HepG2 (cell line): ENCODE data around the gene F7. TPM values are rescaled to one million over a fixed set of nuclear protein-coding genes. Genes with fewer than 3 reads are reported as not detected.

Source experiments
- EP300 ChIP-seq, 3 experiments: sonication (generic) in 1 of 3; formaldehyde crosslinking in 1 of 3; IDR thresholded peaks; 2 replicates each; pipeline versions ENCODE4 v1.5.1 to v1.6.1; 2011 to 2020; ENCODE audit warnings: low read depth in 2 of 3, low read length in 2 of 3, borderline replicate concordance in 1 of 3, improper control_type of control experiment in 1 of 3, mild to moderate bottlenecking in 1 of 3, missing genetic modification reagents in 1 of 3, moderate library complexity in 1 of 3
- GFI1 ChIP-seq: sonication (generic); formaldehyde crosslinking; IDR thresholded peaks from 2 replicates; pipeline ENCODE4 v1.5.0; 2020; ENCODE audit warnings: missing genetic modification reagents, mild to moderate bottlenecking, borderline replicate concordance
- IKZF5 ChIP-seq: IDR thresholded peaks from 2 replicates; pipeline ENCODE4 v1.6.1; 2018; ENCODE audit warnings: missing genetic modification reagents, mild to moderate bottlenecking, missing compliant biosample characterization
- MTERF4 ChIP-seq: sonication (generic); formaldehyde crosslinking; IDR thresholded peaks from 2 replicates; pipeline ENCODE4 v1.8.0; 2023; ENCODE audit warnings: mild to moderate bottlenecking, missing genetic modification reagents
- MXI1 ChIP-seq: IDR thresholded peaks from 3 replicates; pipeline ENCODE4 v1.6.1; 2012; ENCODE audit warnings: low read depth, low read length, inconsistent platforms, borderline replicate concordance
- POGK ChIP-seq: sonication (generic); formaldehyde crosslinking; conservative IDR thresholded peaks from 2 replicates; pipeline ENCODE4 v1.8.0; 2022; ENCODE audit warnings: mild to moderate bottlenecking, moderate library complexity, missing genetic modification reagents
- RERE ChIP-seq: IDR thresholded peaks from 2 replicates; pipeline ENCODE4 v1.6.1; 2016; ENCODE audit warnings: low read depth, missing genetic modification reagents, missing compliant biosample characterization
- ZC3H13 ChIP-seq: sonication (generic); formaldehyde crosslinking; IDR thresholded peaks from 2 replicates; pipeline ENCODE4 v1.8.1; 2023; ENCODE audit warnings: mild to moderate bottlenecking, missing genetic modification reagents, moderate library complexity
- ZNF609 ChIP-seq: sonication (generic); formaldehyde crosslinking; IDR thresholded peaks from 2 replicates; pipeline ENCODE4 v1.4.0; 2020; ENCODE audit warnings: mild to moderate bottlenecking, missing genetic modification reagents, borderline replicate concordance
- ZNF629 ChIP-seq: sonication (generic); formaldehyde crosslinking; conservative IDR thresholded peaks from 2 replicates; pipeline ENCODE4 v1.5.0; 2020; ENCODE audit warnings: missing genetic modification reagents
- ZNF775 ChIP-seq: sonication (generic); formaldehyde crosslinking; IDR thresholded peaks from 2 replicates; pipeline ENCODE4 v1.4.0; 2020; ENCODE audit warnings: missing genetic modification reagents, mild to moderate bottlenecking, moderate library complexity, borderline replicate concordance
- polyA plus RNA-seq, 8 experiments: library from polyadenylated mRNA; depleted of rRNA in 3 of 8; stranded (reverse) in 7 of 8; unstranded in 1 of 8; fragments of >200 nt; fragmentation: Illumina TruSeq in 4 of 8; extraction: Trizol in 4 of 8; gene quantifications; 2 replicates each; pipeline versions ENCODE4 v1.2.1 to v1.2.3, GENCODE V29; 2011 to 2016; ENCODE audit warnings: low read depth in 4 of 8, missing spikeins in 1 of 8, mixed read lengths in 1 of 8; ENCODE audit not compliant: insufficient read depth in 1 of 8
- total RNA-seq, 5 experiments: library from RNA; depleted of rRNA; stranded (reverse); fragments of >200 nt; fragmentation: Illumina TruSeq; extraction: Trizol; gene quantifications; 2 replicates each; pipeline ENCODE4 v1.2.3, GENCODE V29; 2016; ENCODE audit warnings: low read depth in 1 of 5

Gene F7
- total and polyA plus RNA-seq, 2 of the 13 experiments (the other 11 are each of a cell fraction or from before 2014, with no cell fraction given), result 12.6 to 26.5 TPM

GRCh38 chr13:113138792-113139551 is 33.4 kb downstream of the F7 start (continued):
- TF ChIP-seq POGK (CRISPR knock-in tag) (peak; percentile 83), ZC3H13 (CRISPR knock-in tag) (no peak; the same call in 1 of the 2 replicates), ZNF629 (peak; percentile 65; the same call in 1 of the 2 replicates), IKZF5 (CRISPR knock-in tag) (peak; percentile 96), RERE (peak; percentile 75; the same call in 1 of the 2 replicates), MXI1 (peak; percentile 96; the same call in 2 of the 3 replicates), EP300 (IDR thresholded peaks at IDR 0.05; ENCODE audit: low read depth in 2 of 2, low read length in 2 of 2) (peak; percentile 67 to 95; a peak in 2 of 4 replicates), EP300 (CRISPR knock-in tag; IDR thresholded peaks at IDR 0.05; ENCODE audit: borderline replicate concordance) (peak; percentile 90), GFI1 (peak; percentile 93), ZNF775 (peak; percentile 72; the same call in 1 of the 2 replicates), MTERF4 (CRISPR knock-in tag) (0 out of 2 replicates have a peak, but pooled peaks have one; percentile 22), ZNF609 (CRISPR knock-in tag) (peak; percentile 97)
